GM18861 (cell line): ENCODE results near the gene CASP5.
A peak's percentile ranks its signal among the peaks of the same experiment; 100 is the strongest.
"Not testable (repeated sequence)": the region's sequence is repeated elsewhere in the genome, so short reads cannot be mapped to it uniquely, and the experiment has no call there.

Experiments
- ATAC-seq: cut with Tn5 transposase; IDR thresholded peaks from one replicate; pipeline ENCODE4 v1.9.1; 2021; ENCODE audit not compliant: unreplicated experiment

Gene CASP5

GRCh38 chr11:105023003-105023402, at the start of gene CASP5:
TSS of gene CASP5 (minus strand) at chr11:105023168. CDS start at chr11:105023136, 32 bp downstream.
- no peak for ATAC-seq

GRCh38 chr11:105072080-105072479, 49.1 kb upstream of the CASP5 start:
- not testable (repeated sequence) for ATAC-seq

- no peak for ATAC-seq
Measured at GRCh38 chr11:105071089-105071732, 48.2 kb upstream of the CASP5 start.

- no peak for ATAC-seq
Measured at GRCh38 chr11:105070306-105070705, 47.3 kb upstream of the CASP5 start.

GRCh38 chr11:105069749-105070148, 46.8 kb upstream of the CASP5 start:
- not testable (repeated sequence) for ATAC-seq

GRCh38 chr11:105063245-105063941, 40.4 kb upstream of the CASP5 start:
- not testable (repeated sequence) for ATAC-seq

- ATAC-seq: no peak
Measured at GRCh38 chr11:105057432-105057831, 34.5 kb upstream of the CASP5 start.

- ATAC-seq: no peak
Measured at GRCh38 chr11:105056446-105056845, 33.5 kb upstream of the CASP5 start.

GRCh38 chr11:105054723-105055493, 31.9 kb upstream of the CASP5 start:
- ATAC-seq: no peak

GRCh38 chr11:105052487-105052886, 29.5 kb upstream of the CASP5 start:
- no peak for ATAC-seq

- ATAC-seq: no peak
Measured at GRCh38 chr11:105051559-105051958, 28.6 kb upstream of the CASP5 start.

- no peak for ATAC-seq
Measured at GRCh38 chr11:105049481-105049880, 26.5 kb upstream of the CASP5 start.

- ATAC-seq: no peak
Measured at GRCh38 chr11:105046898-105047579, 24.1 kb upstream of the CASP5 start.

GRCh38 chr11:105045676-105046296, 22.8 kb upstream of the CASP5 start:
- no peak for ATAC-seq

GRCh38 chr11:105044557-105045524, 21.9 kb upstream of the CASP5 start, which contains the start of gene CARD16:
TSS of gene CARD16 (minus strand) at chr11:105045335. CDS start at chr11:105045297, 38 bp downstream.
- peak; percentile 98 for ATAC-seq

- no peak for ATAC-seq
Measured at GRCh38 chr11:105042178-105042577, 19.2 kb upstream of the CASP5 start.

- ATAC-seq: no peak
Measured at GRCh38 chr11:105040703-105041102, 17.7 kb upstream of the CASP5 start.

GRCh38 chr11:105034813-105035620, 12.0 kb upstream of the CASP5 start, which contains the start of gene CASP1:
TSS of gene CASP1 (minus strand) at chr11:105035144. CDS start at chr11:105035113, 31 bp downstream.
- ATAC-seq: peak; percentile 91
